Liver (tissue), 9 donors: ENCODE results near the gene SLC51A. TPM values are rescaled to one million over a fixed set of nuclear protein-coding genes. Genes with fewer than 3 reads are reported as not detected.

Experiments
- DNase-seq: peaks from one replicate; pipeline ENCODE4 v3.0.0-alpha.2; 2017; ENCODE audit warnings: low spot score
- H3K27ac ChIP-seq, 2 donors: one replicate each; pipeline ENCODE4 v1.7.0; 2013; ENCODE audit warnings: inconsistent platforms in 2 of 2, low read length in 2 of 2, control low read depth in 1 of 2, low read depth in 1 of 2, mild to moderate bottlenecking in 1 of 2
- H3K27me3 ChIP-seq, 4 donors: one replicate each; pipeline versions ENCODE4 v1.6.1 to v1.7.0; 2013; ENCODE audit warnings: low read length in 3 of 4, inconsistent platforms in 1 of 4, mild to moderate bottlenecking in 1 of 4, moderate library complexity in 1 of 4; ENCODE audit not compliant: control insufficient read depth in 4 of 4, insufficient read depth in 4 of 4
- H3K36me3 ChIP-seq, 4 donors: one replicate each; pipeline versions ENCODE4 v1.6.1 to v1.7.0; 2013; ENCODE audit warnings: low read length in 3 of 4, mild to moderate bottlenecking in 3 of 4, low read depth in 1 of 4, moderate library complexity in 1 of 4; ENCODE audit not compliant: control insufficient read depth in 4 of 4, insufficient read depth in 3 of 4
- H3K4me1 ChIP-seq, 4 donors: one replicate each; pipeline versions ENCODE4 v1.6.1 to v1.7.0; 2013; ENCODE audit warnings: low read length in 3 of 4, mild to moderate bottlenecking in 3 of 4, moderate library complexity in 1 of 4; ENCODE audit not compliant: control insufficient read depth in 4 of 4, insufficient read depth in 4 of 4
- H3K4me3 ChIP-seq, 3 donors: one replicate each; pipeline versions ENCODE4 v1.6.1 to v1.7.0; 2013; ENCODE audit warnings: low read length in 3 of 3, control low read depth in 1 of 3, low read depth in 1 of 3, mild to moderate bottlenecking in 1 of 3
- H3K9ac ChIP-seq, 2 donors: one replicate each; pipeline ENCODE4 v1.7.0; 2013; ENCODE audit warnings: low read length in 2 of 2, mild to moderate bottlenecking in 2 of 2, moderate library complexity in 2 of 2, control low read depth in 1 of 2, low read depth in 1 of 2
- H3K9me3 ChIP-seq, 4 donors: one replicate each; pipeline versions ENCODE4 v1.6.1 to v1.7.0; 2013; ENCODE audit warnings: low read length in 3 of 4; ENCODE audit not compliant: control insufficient read depth in 4 of 4
- EGR1 ChIP-seq, 2 donors: IDR thresholded peaks; 2 replicates each; pipeline ENCODE4 v1.6.1; 2016 to 2018; ENCODE audit warnings: antibody characterized with exemption in 2 of 2, low read depth in 2 of 2
- FOXA1 ChIP-seq: IDR thresholded peaks from 2 replicates; pipeline ENCODE4 v1.6.1; 2016; ENCODE audit warnings: antibody characterized with exemption
- FOXA2 ChIP-seq: IDR thresholded peaks from 2 replicates; pipeline ENCODE4 v1.6.1; 2016; ENCODE audit warnings: antibody characterized with exemption
- HNF4A ChIP-seq, 2 donors: conservative IDR thresholded peaks; 2 replicates each; pipeline ENCODE4 v1.6.1; 2016; ENCODE audit warnings: antibody characterized with exemption in 2 of 2, mild to moderate bottlenecking in 2 of 2
- HNF4G ChIP-seq: IDR thresholded peaks from 2 replicates; pipeline ENCODE4 v1.6.1; 2016; ENCODE audit warnings: antibody characterized with exemption
- JUND ChIP-seq, 2 donors: IDR thresholded peaks; 2 replicates each; pipeline ENCODE4 v1.6.1; 2016; ENCODE audit warnings: antibody characterized with exemption in 2 of 2
- NR2F2 ChIP-seq: IDR thresholded peaks from 2 replicates; pipeline ENCODE4 v1.6.1; 2016; ENCODE audit warnings: antibody characterized with exemption
- RAD21 ChIP-seq, 2 donors: IDR thresholded peaks; 2 replicates each; pipeline ENCODE4 v1.6.1; 2016; ENCODE audit warnings: antibody characterized with exemption in 2 of 2, mild to moderate bottlenecking in 2 of 2
- REST ChIP-seq: IDR thresholded peaks from 2 replicates; pipeline ENCODE4 v1.6.1; 2016; ENCODE audit warnings: antibody characterized with exemption, mild to moderate bottlenecking
- RXRA ChIP-seq, 2 donors: IDR thresholded peaks; 2 replicates each; pipeline ENCODE4 v1.6.1; 2017 to 2018; ENCODE audit warnings: antibody characterized with exemption in 2 of 2, mild to moderate bottlenecking in 1 of 2
- YY1 ChIP-seq: IDR thresholded peaks from 2 replicates; pipeline ENCODE4 v1.6.1; 2016; ENCODE audit warnings: antibody characterized with exemption, mild to moderate bottlenecking
- WGBS: extraction: QIAGEN DNeasy Blood & Tissue Kit; methylation state at CpG from one replicate; pipeline ENCODE4 v1.1.7; 2013; 5-methylcytosine and 5-hydroxymethylcytosine counted together
- polyA plus RNA-seq, 2 donors: library from polyadenylated mRNA; stranded (reverse) in 1 of 2; unstranded in 1 of 2; fragments of 200-250 nt in 1 of 2; fragments of >200 nt in 1 of 2; fragmentation: Nextera tagmentation in 1 of 2; extraction: Ambion mirVana in 1 of 2; gene quantifications; one replicate each; pipeline versions ENCODE4 v1.2.1 to v1.2.3, GENCODE V29; 2013 to 2015
- total RNA-seq, 2 donors: library from RNA; depleted of rRNA; stranded (reverse); fragments of >200 nt; gene quantifications; one replicate each; pipeline ENCODE4 v1.2.3, GENCODE V29; 2014
- donor health status: healthy.
- donor health status: healthy.
- donor health status: healthy.
- donor health status: healthy.
- donor health status: healthy.

SLC51A gene
- total and polyA plus RNA-seq, 4 donors: 19.9 to 52.5 (median 46.1) TPM

DNA sequence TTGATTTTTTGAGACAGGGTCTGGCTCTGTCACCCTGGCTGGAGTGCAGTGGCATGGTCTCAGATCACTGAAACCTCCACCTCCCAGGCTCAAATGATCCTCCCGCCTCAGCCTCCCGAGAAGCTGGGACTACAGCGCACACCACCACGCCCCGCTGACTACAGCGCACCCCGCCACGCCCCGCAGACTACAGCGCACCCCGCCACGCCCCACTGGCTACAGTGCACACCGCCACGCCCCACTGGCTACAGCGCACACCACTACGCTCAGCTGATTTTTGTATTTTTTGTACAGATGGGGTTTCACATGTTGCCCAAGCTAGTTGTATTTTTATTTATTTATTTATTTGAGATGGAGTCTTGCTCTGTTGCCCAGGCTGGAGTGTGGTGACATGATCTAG lies 35.6 kb downstream of the SLC51A start:
- no peak overlapping the region for H3K9ac ChIP-seq
- no peak overlapping the region for H3K4me3 ChIP-seq
- no peak overlapping the region for H3K27ac ChIP-seq
- 98% methylated on average over 16 of the region's 16 CpGs for WGBS
- H3K36me3 ChIP-seq: peaks cover 1 to 24% (median 18%) of the 10 kb centered on the region in 4 donors
- no peaks in the 10 kb centered on the region for H3K9me3 ChIP-seq
- DNase-seq: no peak
- no peaks in the 10 kb centered on the region for H3K27me3 ChIP-seq
- no peaks in the 10 kb centered on the region for H3K4me1 ChIP-seq
- no peak for TF ChIP-seq JUND (IDR thresholded peaks at IDR 0.05)
- no peak for TF ChIP-seq EGR1 (IDR thresholded peaks at IDR 0.05; ENCODE audit: low read depth in 2 of 2)

- no peaks in the 10 kb centered on the region for H3K27me3 ChIP-seq
- H3K9me3 ChIP-seq: no peaks in the 10 kb centered on the region
- no peak for DNase-seq
- H3K27ac ChIP-seq: no peak overlapping the region
- TF ChIP-seq FOXA2 (no peak), HNF4A (conservative IDR thresholded peaks at IDR 0.05) (no peak), RAD21 (IDR thresholded peaks at IDR 0.05) (no peak), RXRA (IDR thresholded peaks at IDR 0.05) (no peak), REST (no peak), HNF4G (no peak), YY1 (no peak), FOXA1 (no peak), NR2F2 (no peak)
- WGBS: 85% methylated on average over 5 of the region's 5 CpGs
- H3K9ac ChIP-seq: no peak overlapping the region
- H3K36me3 ChIP-seq: peaks cover 3 to 20% (median 9%) of the 10 kb centered on the region in 4 donors
- H3K4me1 ChIP-seq: no peaks in the 10 kb centered on the region
- no peak overlapping the region for H3K4me3 ChIP-seq
These were observed 38.3 kb downstream of the SLC51A start for GRCh38 chr3:196254376-196255283.

DNA sequence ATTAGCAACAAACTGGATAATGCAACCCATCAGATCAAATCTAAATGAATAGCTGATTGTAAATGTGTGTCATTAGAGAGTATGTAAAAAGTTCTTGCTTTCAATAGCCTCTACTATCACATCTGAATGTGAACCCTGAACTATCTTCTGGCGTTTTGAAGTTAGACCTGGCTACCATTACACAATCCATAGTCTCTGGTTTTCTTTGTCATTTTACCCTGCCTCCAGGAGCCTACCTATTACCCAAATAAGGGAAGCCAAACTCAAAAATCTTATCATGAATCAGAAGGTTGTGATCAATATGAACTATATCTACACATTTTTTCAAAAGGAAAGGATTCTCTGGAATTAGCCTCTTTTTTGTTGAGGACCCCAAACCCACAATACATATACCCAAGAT lies 39.4 kb downstream of the SLC51A start:
- TF ChIP-seq FOXA2: no peak
- Histone ChIP-seq H3K27ac (no peak overlapping the region), H3K27me3 (no peaks in the 10 kb centered on the region), H3K4me3 (no peak overlapping the region), H3K36me3 (peaks cover 3 to 20% (median 9%) of the 10 kb centered on the region in 4 donors), H3K4me1 (no peaks in the 10 kb centered on the region), H3K9ac (no peak overlapping the region), H3K9me3 (no peaks in the 10 kb centered on the region)
- WGBS: 41% methylated on average over 1 of the region's 1 CpG
- DNase-seq: no peak
